HG02610 (cell line): ENCODE data around the gene UBAC2.

ENCODE experiments used
- ATAC-seq: cut with Tn5 transposase; IDR thresholded peaks from one replicate; pipeline ENCODE4 v1.9.1; 2021; ENCODE audit warnings: mild to moderate bottlenecking, moderate library complexity; ENCODE audit not compliant: unreplicated experiment

UBAC2 gene

GRCh38 chr13:99352351-99353245 is 151.9 kb downstream of the UBAC2 start:
- no peak for ATAC-seq

GRCh38 chr13:99353246-99353600 is 152.6 kb downstream of the UBAC2 start:
- ATAC-seq: no peak

- ATAC-seq: no peak
These were observed 153.2 kb downstream of the UBAC2 start for GRCh38 chr13:99353836-99354235.

GRCh38 chr13:99354371-99354951 is 153.8 kb downstream of the UBAC2 start:
- peak; percentile 28 for ATAC-seq

- no peak for ATAC-seq
These were observed 154.8 kb downstream of the UBAC2 start for GRCh38 chr13:99355267-99356011.

GRCh38 chr13:99356012-99356261 is 155.3 kb downstream of the UBAC2 start:
- no peak for ATAC-seq

GRCh38 chr13:99356262-99357091 is 155.8 kb downstream of the UBAC2 start:
- ATAC-seq: peak; percentile 27

- ATAC-seq: peak; percentile 64
These were observed 156.5 kb downstream of the UBAC2 start for GRCh38 chr13:99357131-99357596.

DNA sequence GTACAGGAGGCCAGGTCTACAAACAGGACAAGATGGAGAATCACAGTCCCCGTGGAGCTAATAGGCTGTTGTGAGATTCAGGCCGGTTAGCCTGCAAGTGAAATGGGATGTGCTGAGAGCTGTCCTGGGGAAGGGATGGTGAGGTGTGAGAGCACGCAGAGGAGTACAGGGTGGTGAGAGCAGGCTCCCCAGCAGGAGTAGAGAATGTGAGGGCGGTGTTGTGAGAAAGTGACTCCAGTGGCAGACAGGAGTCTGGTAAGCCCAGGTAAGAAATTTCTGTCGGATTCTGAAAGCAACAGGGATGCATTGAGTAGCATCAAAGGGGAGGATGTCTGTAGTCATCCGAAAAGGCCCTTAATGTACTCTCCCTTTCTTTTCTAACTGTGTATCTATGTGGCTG is 157.3 kb downstream of the UBAC2 start:
- ATAC-seq: no peak

DNA sequence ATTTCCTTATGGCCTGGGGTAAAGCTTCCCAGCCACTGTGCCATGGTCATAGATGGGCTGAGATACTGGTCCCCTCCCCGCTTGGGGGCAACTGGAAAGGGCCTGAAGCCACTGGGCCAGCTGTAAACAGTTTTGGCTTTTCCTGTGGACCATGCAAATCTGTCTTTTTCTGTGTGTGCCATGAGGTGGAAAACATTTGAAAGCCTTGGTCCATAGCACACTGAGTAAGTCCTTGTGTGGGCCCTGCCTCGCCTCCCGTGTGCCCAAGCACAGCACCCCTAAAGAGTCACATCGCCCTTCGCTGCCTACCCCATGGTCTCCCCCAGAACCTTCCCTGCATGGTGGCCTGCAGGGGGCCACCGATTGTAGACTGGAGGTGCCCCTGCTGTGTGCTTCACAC is 158.9 kb downstream of the UBAC2 start:
- ATAC-seq: no peak

GRCh38 chr13:99360696-99361095 is 160.0 kb downstream of the UBAC2 start:
- ATAC-seq: no peak

GRCh38 chr13:99361197-99361596 is 160.5 kb downstream of the UBAC2 start:
- no peak for ATAC-seq

DNA sequence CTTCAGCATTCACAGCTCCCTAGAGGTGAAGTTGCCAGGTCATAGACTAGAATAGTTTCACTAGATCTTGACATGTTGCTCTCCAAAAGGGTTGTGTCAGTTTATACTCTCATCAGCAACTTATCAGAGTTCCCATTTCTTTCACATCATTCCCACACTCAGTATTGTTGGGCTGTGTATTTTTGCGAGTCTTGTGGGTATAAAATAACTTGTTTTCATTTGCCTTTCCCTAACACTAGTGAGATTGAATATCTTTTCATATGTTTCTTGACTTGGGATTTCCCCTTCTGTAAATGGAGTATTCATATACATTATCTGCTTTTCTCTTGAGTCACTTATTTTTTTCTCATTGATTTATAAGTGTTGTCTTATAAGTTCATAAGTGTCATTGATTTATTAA is 161.7 kb downstream of the UBAC2 start:
- ATAC-seq: no peak

GRCh38 chr13:99363391-99363790 is 162.7 kb downstream of the UBAC2 start:
- ATAC-seq: no peak

DNA sequence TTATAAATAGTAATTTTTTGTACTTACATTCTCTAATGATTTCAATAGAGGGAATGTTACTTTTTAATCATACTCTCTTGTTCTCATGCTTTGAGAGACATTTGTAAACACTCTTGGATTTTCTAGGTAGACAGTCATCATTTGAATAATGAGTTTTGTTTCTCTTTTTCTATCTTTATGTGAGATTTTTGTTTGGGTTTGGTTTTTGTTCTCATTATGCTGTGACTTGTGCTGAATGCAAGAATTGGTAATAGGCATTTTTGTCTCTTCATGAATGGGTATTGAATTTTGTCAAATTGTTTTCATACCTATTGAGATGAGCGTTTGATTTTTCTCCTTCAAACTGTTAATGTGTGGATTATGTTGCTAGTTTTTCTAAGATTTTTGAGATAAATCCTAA is 163.3 kb downstream of the UBAC2 start:
- ATAC-seq: no peak

DNA sequence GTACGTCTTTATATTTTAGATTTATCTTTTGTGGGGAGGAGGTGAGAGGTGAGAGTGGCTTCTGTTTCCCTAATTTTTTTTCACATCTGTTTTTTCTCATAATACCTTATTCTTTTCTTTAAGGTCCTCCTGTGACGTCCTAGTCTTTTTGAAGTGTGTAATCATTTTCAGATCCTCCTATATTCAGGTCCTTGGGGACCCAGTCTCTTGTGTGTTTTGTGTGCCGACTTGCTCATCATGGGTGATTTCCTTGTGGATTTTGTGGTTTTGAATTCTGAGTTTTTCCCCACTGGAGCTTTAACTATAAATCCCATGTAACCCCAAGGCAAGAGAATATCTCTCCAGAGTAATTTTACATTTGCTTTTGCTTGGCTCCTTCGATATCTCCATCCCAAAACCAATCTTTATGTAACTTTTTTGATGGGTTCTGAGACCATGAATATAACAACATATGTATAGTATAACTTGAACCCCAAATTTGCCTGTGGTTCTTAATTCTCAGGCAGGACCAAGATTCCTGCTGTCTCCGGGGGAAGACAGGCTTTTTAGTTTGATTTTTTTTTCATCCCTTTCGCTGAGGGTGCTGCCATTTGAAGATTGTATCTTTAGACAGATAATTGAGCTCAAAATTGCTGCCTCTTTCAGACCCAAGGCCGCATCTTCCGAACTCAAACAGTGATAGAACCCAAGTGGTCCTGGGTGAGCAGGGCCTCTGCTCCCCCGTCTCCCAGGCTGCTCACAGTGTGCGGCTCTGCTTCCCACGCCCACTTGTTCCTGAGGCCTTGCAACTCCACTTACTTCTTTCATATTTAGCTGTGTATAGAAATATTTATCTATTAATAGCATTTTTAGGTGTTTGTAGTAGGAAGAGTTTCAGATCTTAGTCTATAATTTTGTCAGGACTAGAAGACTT is 165.7 kb downstream of the UBAC2 start:
- ATAC-seq: peak; percentile 53

DNA sequence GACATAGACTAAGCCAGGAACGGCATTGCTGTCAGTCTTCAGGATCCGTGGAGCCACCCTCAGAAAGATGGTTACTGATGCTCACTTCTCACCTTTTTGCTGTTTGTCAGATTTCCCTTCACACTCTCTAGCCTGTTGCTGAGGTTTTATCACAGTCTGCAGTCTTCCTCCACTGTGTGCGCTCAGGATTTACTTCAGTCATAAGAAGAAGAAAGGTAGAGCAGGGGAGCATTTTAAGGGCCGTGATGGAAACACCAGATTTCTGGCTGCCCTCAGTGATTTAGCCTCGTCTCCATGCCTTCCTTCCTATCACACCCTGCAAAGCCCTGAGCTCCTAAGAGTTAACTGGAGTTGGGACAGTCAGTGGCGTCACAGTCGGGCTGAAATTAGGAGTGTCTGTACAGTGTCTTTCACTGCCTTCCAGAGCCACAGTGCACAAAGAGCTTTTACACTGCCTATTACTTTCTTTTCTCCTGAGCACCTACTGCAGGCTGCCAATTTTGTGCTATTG is 166.5 kb downstream of the UBAC2 start:
- no peak for ATAC-seq

GRCh38 chr13:99367663-99368448 is 167.2 kb downstream of the UBAC2 start:
- ATAC-seq: no peak
